ENCODE measurements around the gene KISS1R.

DNA sequence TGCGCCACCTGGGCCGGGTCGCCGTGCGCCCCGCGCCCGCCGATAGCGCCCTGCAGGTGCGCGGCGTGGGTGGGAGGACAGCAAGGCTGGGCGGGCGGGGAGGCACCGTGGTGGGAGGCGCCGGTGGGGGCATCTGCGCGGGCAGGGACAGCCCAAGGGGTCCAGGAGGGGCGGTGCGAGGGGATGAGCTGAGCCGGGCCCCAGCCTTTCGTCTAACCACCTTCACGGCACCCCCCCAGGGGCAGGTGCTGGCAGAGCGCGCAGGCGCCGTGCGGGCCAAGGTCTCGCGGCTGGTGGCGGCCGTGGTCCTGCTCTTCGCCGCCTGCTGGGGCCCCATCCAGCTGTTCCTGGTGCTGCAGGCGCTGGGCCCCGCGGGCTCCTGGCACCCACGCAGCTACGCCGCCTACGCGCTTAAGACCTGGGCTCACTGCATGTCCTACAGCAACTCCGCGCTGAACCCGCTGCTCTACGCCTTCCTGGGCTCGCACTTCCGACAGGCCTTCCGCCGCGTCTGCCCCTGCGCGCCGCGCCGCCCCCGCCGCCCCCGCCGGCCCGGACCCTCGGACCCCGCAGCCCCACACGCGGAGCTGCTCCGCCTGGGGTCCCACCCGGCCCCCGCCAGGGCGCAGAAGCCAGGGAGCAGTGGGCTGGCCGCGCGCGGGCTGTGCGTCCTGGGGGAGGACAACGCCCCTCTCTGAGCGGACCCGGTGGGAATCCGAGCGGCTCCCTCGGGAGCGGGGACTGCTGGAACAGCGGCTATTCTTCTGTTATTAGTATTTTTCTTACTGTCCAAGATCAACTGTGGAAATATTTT is 3.1 kb downstream of the KISS1R start:
- TF ChIP-seq ESRRG (CRISPR knock-in tag; IDR thresholded peaks at IDR 0.05) (no peak), BACH2 (CRISPR knock-in tag; IDR thresholded peaks at IDR 0.05; ENCODE audit: borderline replicate concordance) (no peak), PPARA (CRISPR knock-in tag; IDR thresholded peaks at IDR 0.05; ENCODE audit: borderline replicate concordance) (no peak), ZNF70 (CRISPR knock-in tag; IDR thresholded peaks at IDR 0.05) (no peak), ZFP3 (CRISPR knock-in tag; IDR thresholded peaks at IDR 0.05) (no peak), ZFP30 (CRISPR knock-in tag; IDR thresholded peaks at IDR 0.05) (no peak), ZNF8 (CRISPR knock-in tag; IDR thresholded peaks at IDR 0.05) (no peak), ARNTL (CRISPR knock-in tag; IDR thresholded peaks at IDR 0.05; ENCODE audit: borderline replicate concordance, low read depth) (no peak), CSDC2 (CRISPR knock-in tag; IDR thresholded peaks at IDR 0.05) (no peak)
- TF ChIP-seq, protein P1, sequence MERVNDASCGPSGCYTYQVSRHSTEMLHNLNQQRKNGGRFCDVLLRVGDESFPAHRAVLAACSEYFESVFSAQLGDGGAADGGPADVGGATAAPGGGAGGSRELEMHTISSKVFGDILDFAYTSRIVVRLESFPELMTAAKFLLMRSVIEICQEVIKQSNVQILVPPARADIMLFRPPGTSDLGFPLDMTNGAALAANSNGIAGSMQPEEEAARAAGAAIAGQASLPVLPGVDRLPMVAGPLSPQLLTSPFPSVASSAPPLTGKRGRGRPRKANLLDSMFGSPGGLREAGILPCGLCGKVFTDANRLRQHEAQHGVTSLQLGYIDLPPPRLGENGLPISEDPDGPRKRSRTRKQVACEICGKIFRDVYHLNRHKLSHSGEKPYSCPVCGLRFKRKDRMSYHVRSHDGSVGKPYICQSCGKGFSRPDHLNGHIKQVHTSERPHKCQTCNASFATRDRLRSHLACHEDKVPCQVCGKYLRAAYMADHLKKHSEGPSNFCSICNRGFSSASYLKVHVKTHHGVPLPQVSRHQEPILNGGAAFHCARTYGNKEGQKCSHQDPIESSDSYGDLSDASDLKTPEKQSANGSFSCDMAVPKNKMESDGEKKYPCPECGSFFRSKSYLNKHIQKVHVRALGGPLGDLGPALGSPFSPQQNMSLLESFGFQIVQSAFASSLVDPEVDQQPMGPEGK (CRISPR knock-in tag; IDR thresholded peaks at IDR 0.05; ENCODE audit: borderline replicate concordance), result no peak
- TF ChIP-seq, protein P2, sequence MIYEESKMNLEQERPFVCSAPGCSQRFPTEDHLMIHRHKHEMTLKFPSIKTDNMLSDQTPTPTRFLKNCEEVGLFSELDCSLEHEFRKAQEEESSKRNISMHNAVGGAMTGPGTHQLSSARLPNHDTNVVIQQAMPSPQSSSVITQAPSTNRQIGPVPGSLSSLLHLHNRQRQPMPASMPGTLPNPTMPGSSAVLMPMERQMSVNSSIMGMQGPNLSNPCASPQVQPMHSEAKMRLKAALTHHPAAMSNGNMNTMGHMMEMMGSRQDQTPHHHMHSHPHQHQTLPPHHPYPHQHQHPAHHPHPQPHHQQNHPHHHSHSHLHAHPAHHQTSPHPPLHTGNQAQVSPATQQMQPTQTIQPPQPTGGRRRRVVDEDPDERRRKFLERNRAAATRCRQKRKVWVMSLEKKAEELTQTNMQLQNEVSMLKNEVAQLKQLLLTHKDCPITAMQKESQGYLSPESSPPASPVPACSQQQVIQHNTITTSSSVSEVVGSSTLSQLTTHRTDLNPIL (CRISPR knock-in tag; IDR thresholded peaks at IDR 0.05; ENCODE audit: low read depth), result no peak

All from SK-N-SH treated with all-trans-retinoic acid at 6 μM for 48 hours (cell line).